A549 (cell line): ENCODE data around the gene ECHDC1. TPM values are rescaled to one million over a fixed set of nuclear protein-coding genes. Genes with fewer than 3 reads are reported as not detected.

ENCODE experiments used
- ATAC-seq, 2 experiments: fragments of 200-7000 bp in 1 of 2; fragments of >200 bp in 1 of 2; cut with Nextera tagmentation in 1 of 2; cut with Tn5 transposase in 1 of 2; 3 replicates each; pipeline versions ENCODE4 v1.8.0 to v1.9.1; 2018 to 2020; ENCODE audit warnings: mild to moderate bottlenecking in 1 of 2, moderate library complexity in 1 of 2
- CTCF ChIA-PET: fragments of 300-600 bp; sonication (Branson Sonifier 250); formaldehyde crosslinking; extraction: SDS; loops from one replicate; lab custom pipeline; 2021; ENCODE audit warnings: antibody characterized with exemption, inconsistent platforms; lab: Yijun Ruan, JAX
- POLR2A ChIA-PET: fragments of 350-600 bp; formaldehyde crosslinking; extraction: SDS; loops from one replicate; lab custom pipeline; 2021; ENCODE audit warnings: antibody characterized with exemption, inconsistent platforms; lab: Yijun Ruan, JAX
- DNase-seq, 2 experiments: peaks; one replicate each; pipeline versions ENCODE4 v3.0.0 to v3.0.0-alpha.2; 2011 to 2016; ENCODE audit warnings: low read depth in 1 of 2, low spot score in 1 of 2
- FAIRE-seq: peaks from 2 replicates; lab custom pipeline; 2011; peaks lifted over from hg19 to GRCh38; lab: Jason Lieb, UNC
- H3K27ac ChIP-seq, 2 experiments: fragments of >200 bp; sonication (Bioruptor Twin); formaldehyde crosslinking; 3 replicates each; pipeline ENCODE4 v1.5.1; 2016 to 2017
- H3K4me1 ChIP-seq: fragments of >200 bp; sonication (Bioruptor Twin); formaldehyde crosslinking; 3 replicates; pipeline ENCODE4 v1.6.1; 2016
- H3K4me2 ChIP-seq: fragments of >200 bp; sonication (Bioruptor Twin); formaldehyde crosslinking; 3 replicates; pipeline ENCODE4 v1.6.1; 2016
- H3K4me3 ChIP-seq: fragments of >200 bp; sonication (Bioruptor Twin); formaldehyde crosslinking; 3 replicates; pipeline ENCODE4 v1.5.1; 2016
- H3K9me3 ChIP-seq: fragments of >200 bp; sonication (Bioruptor Twin); formaldehyde crosslinking; 3 replicates; pipeline ENCODE4 v1.6.1; 2016
- BHLHE40 ChIP-seq: IDR thresholded peaks from 2 replicates; pipeline ENCODE4 v1.6.1; 2012; ENCODE audit warnings: low read depth, low read length, inconsistent platforms
- CBX2 ChIP-seq: fragments of 200-600 bp; sonication (generic); IDR thresholded peaks from 2 replicates; pipeline ENCODE4 v1.6.1; 2016; ENCODE audit warnings: low read depth, mild to moderate bottlenecking, borderline replicate concordance
- CEBPB ChIP-seq, 2 experiments: fragments of >200 bp in 1 of 2; sonication (Bioruptor Twin) in 1 of 2; formaldehyde crosslinking in 1 of 2; IDR thresholded peaks; 2 replicates each; pipeline ENCODE4 v1.6.1; 2012 to 2016
- CHD2 ChIP-seq: fragments of 150-350 bp; IDR thresholded peaks from 2 replicates; pipeline ENCODE4 v1.6.1; 2014; ENCODE audit warnings: low read length; ENCODE audit not compliant: partially characterized antibody
- CHD4 ChIP-seq: fragments of 200-600 bp; sonication (generic); IDR thresholded peaks from 2 replicates; pipeline ENCODE4 v1.6.1; 2016; ENCODE audit warnings: antibody characterized with exemption, mild to moderate bottlenecking, borderline replicate concordance
- E2F6 ChIP-seq: IDR thresholded peaks from 2 replicates; pipeline ENCODE4 v1.6.1; 2012; ENCODE audit warnings: low read depth, borderline replicate concordance
- EHF ChIP-seq: fragments of 250-450 bp; sonication (Bioruptor Pico); IDR thresholded peaks from 2 replicates; pipeline ENCODE4 v1.5.0; 2020; ENCODE audit warnings: mild to moderate bottlenecking
- ESRRA ChIP-seq: fragments of 150-350 bp; IDR thresholded peaks from 2 replicates; pipeline ENCODE4 v1.6.1; 2014; ENCODE audit warnings: mild to moderate bottlenecking, low read length, borderline replicate concordance
- FOSB ChIP-seq: fragments of 250-450 bp; sonication (Bioruptor Pico); IDR thresholded peaks from 2 replicates; pipeline ENCODE4 v1.5.0; 2020; ENCODE audit warnings: mild to moderate bottlenecking, moderate library complexity
- FOSL2 ChIP-seq, 2 experiments: fragments of 450-650 bp in 1 of 2; fragments of >200 bp in 1 of 2; sonication (Bioruptor Twin) in 1 of 2; formaldehyde crosslinking; IDR thresholded peaks; 2 replicates each; pipeline versions ENCODE4 v1.5.0 to v1.6.1; 2016 to 2020; ENCODE audit warnings: mild to moderate bottlenecking in 1 of 2, moderate library complexity in 1 of 2
- FOXS1 ChIP-seq: fragments of 250-450 bp; sonication (Bioruptor Pico); IDR thresholded peaks from 2 replicates; pipeline ENCODE4 v1.5.0; 2020; ENCODE audit warnings: mild to moderate bottlenecking, moderate library complexity
- GATA3 ChIP-seq: IDR thresholded peaks from 2 replicates; pipeline ENCODE4 v1.6.1; 2012; ENCODE audit warnings: borderline replicate concordance
- HEYL ChIP-seq: fragments of 250-450 bp; sonication (Bioruptor Pico); IDR thresholded peaks from 2 replicates; pipeline ENCODE4 v1.8.0; 2021; ENCODE audit warnings: mild to moderate bottlenecking, moderate library complexity
- HOXB5 ChIP-seq: fragments of 250-450 bp; sonication (Bioruptor Pico); IDR thresholded peaks from 2 replicates; pipeline ENCODE4 v1.5.0; 2020; ENCODE audit warnings: mild to moderate bottlenecking, moderate library complexity
- JUN ChIP-seq, 2 experiments: fragments of >200 bp; sonication (Bioruptor Twin); formaldehyde crosslinking; IDR thresholded peaks; 2 replicates in 1 of 2; 3 replicates in 1 of 2; pipeline ENCODE4 v1.6.1; 2016 to 2017
- JUNB ChIP-seq: fragments of >200 bp; sonication (Bioruptor Twin); formaldehyde crosslinking; IDR thresholded peaks from 2 replicates; pipeline ENCODE4 v1.6.1; 2016
- KDM1A ChIP-seq: fragments of 200-600 bp; sonication (generic); IDR thresholded peaks from 2 replicates; pipeline ENCODE4 v1.6.1; 2016; ENCODE audit warnings: low read depth, mild to moderate bottlenecking
- KDM5A ChIP-seq: fragments of 200-600 bp; sonication (generic); IDR thresholded peaks from 2 replicates; pipeline ENCODE4 v1.6.1; 2016; ENCODE audit warnings: antibody characterized with exemption, mild to moderate bottlenecking
- MAFK ChIP-seq: fragments of 450-650 bp; IDR thresholded peaks from 2 replicates; pipeline ENCODE4 v1.6.1; 2014; ENCODE audit not compliant: partially characterized antibody
- MAZ ChIP-seq: fragments of 150-350 bp; IDR thresholded peaks from 2 replicates; pipeline ENCODE4 v1.6.1; 2014; ENCODE audit warnings: antibody characterized with exemption, low read depth, low read length, borderline replicate concordance
- MYC ChIP-seq: IDR thresholded peaks from 2 replicates; pipeline ENCODE4 v1.6.1; 2012; ENCODE audit warnings: mild to moderate bottlenecking, inconsistent platforms, low read length, improper control_type of control experiment, borderline replicate concordance
- PHF8 ChIP-seq: fragments of 200-600 bp; sonication (generic); IDR thresholded peaks from 2 replicates; pipeline ENCODE4 v1.6.1; 2016; ENCODE audit warnings: low read depth, mild to moderate bottlenecking, antibody characterized with exemption, moderate library complexity, borderline replicate concordance
- POLR2AphosphoS2 ChIP-seq: conservative IDR thresholded peaks from 2 replicates; pipeline ENCODE4 v1.6.1; 2012; ENCODE audit warnings: low read length, improper control_type of control experiment, inconsistent platforms
- RAD21 ChIP-seq, 2 experiments: fragments of >200 bp in 1 of 2; sonication (Bioruptor Twin) in 1 of 2; formaldehyde crosslinking in 1 of 2; IDR thresholded peaks in 1 of 2; conservative IDR thresholded peaks in 1 of 2; 2 replicates in 1 of 2; 3 replicates in 1 of 2; pipeline ENCODE4 v1.6.1; 2012 to 2018; ENCODE audit warnings: inconsistent platforms in 1 of 2
- RCOR1 ChIP-seq: fragments of 150-350 bp; IDR thresholded peaks from 2 replicates; pipeline ENCODE4 v1.6.1; 2014; ENCODE audit warnings: antibody characterized with exemption, low read length, low read depth
- RFX5 ChIP-seq: fragments of 450-650 bp; IDR thresholded peaks from 2 replicates; pipeline ENCODE4 v1.7.1; 2014; ENCODE audit warnings: antibody characterized with exemption, mild to moderate bottlenecking, moderate library complexity
- RNF2 ChIP-seq: fragments of 200-600 bp; sonication (generic); IDR thresholded peaks from 2 replicates; pipeline ENCODE4 v1.6.1; 2016; ENCODE audit warnings: low read depth, mild to moderate bottlenecking, antibody characterized with exemption, moderate library complexity, borderline replicate concordance
- SMC3 ChIP-seq: fragments of >200 bp; sonication (Bioruptor Twin); formaldehyde crosslinking; IDR thresholded peaks from 3 replicates; pipeline ENCODE4 v1.6.1; 2018; ENCODE audit warnings: inconsistent platforms
- SREBF2 ChIP-seq: fragments of 450-650 bp; IDR thresholded peaks from 2 replicates; pipeline ENCODE4 v1.6.1; 2014; ENCODE audit warnings: mild to moderate bottlenecking, moderate library complexity
- TFCP2L1 ChIP-seq: fragments of 250-450 bp; sonication (Bioruptor Pico); IDR thresholded peaks from 2 replicates; pipeline ENCODE4 v1.5.0; 2021; ENCODE audit warnings: mild to moderate bottlenecking
- TP53 ChIP-seq: fragments of 250-450 bp; sonication (Bioruptor Pico); IDR thresholded peaks from 2 replicates; pipeline ENCODE4 v1.5.0; 2021; ENCODE audit warnings: mild to moderate bottlenecking, moderate library complexity
- ZC3H11A ChIP-seq: fragments of 450-650 bp; IDR thresholded peaks from 2 replicates; pipeline ENCODE4 v1.6.1; 2014; ENCODE audit warnings: antibody characterized with exemption, mild to moderate bottlenecking
- ZFP36 ChIP-seq: fragments of 450-650 bp; IDR thresholded peaks from 2 replicates; pipeline ENCODE4 v1.6.1; 2014; ENCODE audit warnings: borderline replicate concordance; ENCODE audit not compliant: partially characterized antibody
- ZNF302 ChIP-seq: fragments of 250-450 bp; sonication (Bioruptor Pico); IDR thresholded peaks from 2 replicates; pipeline ENCODE4 v1.9.0; 2021; ENCODE audit warnings: inconsistent platforms, mild to moderate bottlenecking, moderate library complexity
- WGBS: methylation state at CpG from one replicate; pipeline ENCODE4 v1.1.6; 2017; ENCODE audit errors: missing lambda C conversion rate; 5-methylcytosine and 5-hydroxymethylcytosine counted together
- polyA plus RNA-seq, 4 experiments: library from polyadenylated mRNA; depleted of rRNA in 3 of 4; stranded (reverse); fragments of >200 nt; fragmentation: RNase III in 1 of 4; extraction: RNeasy Plus Mini Kit Qiagen cat#74134 plus additional on column Dnase treatment in 1 of 4; gene quantifications; 2 replicates in 3 of 4; 3 replicates in 1 of 4; pipeline ENCODE4 v1.2.3, GENCODE V29; 2011 to 2017
- TF ChIP-seq, protein P1 (sequence below): fragments of 250-450 bp; sonication (Bioruptor Pico); IDR thresholded peaks from 2 replicates; pipeline ENCODE4 v1.5.0; 2021; ENCODE audit warnings: mild to moderate bottlenecking, moderate library complexity, borderline replicate concordance
- TF ChIP-seq, protein P2 (sequence below): fragments of 450-650 bp; IDR thresholded peaks from 2 replicates; pipeline ENCODE4 v1.6.1; 2014; ENCODE audit warnings: antibody characterized with exemption
- TF ChIP-seq, protein P3 (sequence below): IDR thresholded peaks from 2 replicates; pipeline ENCODE4 v1.6.1; 2012
- TF ChIP-seq, protein P4 (sequence below): fragments of >200 bp; sonication (Bioruptor Twin); formaldehyde crosslinking; IDR thresholded peaks from 2 replicates; pipeline ENCODE4 v1.6.1; 2016

ECHDC1 gene
- polyA plus RNA-seq, 2 of the 4 experiments (the other 2 are of a cell fraction): 53.4 to 64.3 TPM

DNA sequence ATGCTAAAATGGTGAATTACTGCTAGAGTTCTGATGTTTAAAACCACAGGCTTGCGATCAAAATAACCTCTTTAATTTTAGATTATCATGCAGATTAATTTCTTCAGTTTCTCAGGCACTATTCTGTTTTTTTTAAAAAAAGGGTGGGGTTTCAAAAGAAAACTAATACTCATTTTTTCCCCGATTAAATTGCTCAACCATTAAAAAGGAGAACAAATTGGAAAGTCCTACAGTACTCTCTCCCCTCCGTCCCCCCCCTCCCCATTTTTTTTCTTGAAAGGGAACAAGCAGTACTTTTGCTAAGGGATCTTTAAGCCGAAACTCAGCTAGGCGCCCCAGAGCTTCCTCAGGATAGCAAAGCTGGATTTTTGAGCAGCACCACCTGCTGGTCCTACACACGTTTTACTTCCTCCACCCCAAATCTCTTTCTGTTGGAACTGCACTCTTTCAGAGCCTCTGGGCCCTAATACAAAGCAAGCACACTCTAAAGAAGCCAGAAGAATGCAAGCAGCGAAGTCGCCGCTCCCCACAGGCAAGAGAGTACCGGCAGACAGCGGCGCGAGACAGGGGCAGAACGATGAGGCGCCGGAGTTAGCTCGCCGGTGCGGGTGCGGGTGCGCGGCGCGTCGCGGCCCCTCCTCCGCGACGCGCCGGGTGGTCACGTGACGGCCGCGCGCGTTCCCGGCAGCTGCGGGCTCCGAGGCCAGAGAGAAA is 77.1 kb downstream of the ECHDC1 start, which contains the start of gene RNF146:
TSS of gene RNF146 (plus strand) at position 687 of the 714 bp plus-strand sequence. CDS start 13,475 bp downstream, outside the sequence.
- peak; percentile 79 for FAIRE-seq
- CTCF ChIA-PET: interaction anchor here (0.6 to 2.0 kb wide), 20 partner anchors 9 to 1955 kb away, joined by 3 to 9 read pairs (median 4); partner anchors contain the start of gene TRMT11
- TF ChIP-seq ZFP36 (no peak), RCOR1 (no peak), BHLHE40 (0 out of 2 replicates have a peak, but pooled peaks have one; percentile 22), KDM5A (peak; percentile 67), TP53 (CRISPR knock-in tag) (no peak), EHF (no peak), JUN (IDR thresholded peaks at IDR 0.05) (peak in 1 of 2 experiments; percentile 60; a peak in 2 of 5 replicates), ESRRA (no peak), HOXB5 (CRISPR knock-in tag) (no peak), PHF8 (no peak), CHD2 (no peak), TFCP2L1 (CRISPR knock-in tag) (no peak), E2F6 (no peak), SMC3 (peak; percentile 63), KDM1A (no peak), SREBF2 (no peak), FOXS1 (no peak), CBX2 (no peak), FOSL2 (IDR thresholded peaks at IDR 0.05) (no peak), FOSL2 (CRISPR knock-in tag; IDR thresholded peaks at IDR 0.05) (no peak), CEBPB (IDR thresholded peaks at IDR 0.05) (no peak), CHD4 (no peak), FOSB (CRISPR knock-in tag) (no peak), JUNB (no peak), RFX5 (no peak), ZC3H11A (no peak), MYC (no peak), GATA3 (no peak), MAFK (no peak), HEYL (CRISPR knock-in tag) (no peak), ZNF302 (CRISPR knock-in tag) (no peak), POLR2AphosphoS2 (no peak), RNF2 (no peak), MAZ (no peak), RAD21 (conservative IDR thresholded peaks at IDR 0.05 in 1 of 2, IDR thresholded peaks at IDR 0.05 in 1 of 2) (peak; percentile 51 to 59)
- TF ChIP-seq, protein P1, sequence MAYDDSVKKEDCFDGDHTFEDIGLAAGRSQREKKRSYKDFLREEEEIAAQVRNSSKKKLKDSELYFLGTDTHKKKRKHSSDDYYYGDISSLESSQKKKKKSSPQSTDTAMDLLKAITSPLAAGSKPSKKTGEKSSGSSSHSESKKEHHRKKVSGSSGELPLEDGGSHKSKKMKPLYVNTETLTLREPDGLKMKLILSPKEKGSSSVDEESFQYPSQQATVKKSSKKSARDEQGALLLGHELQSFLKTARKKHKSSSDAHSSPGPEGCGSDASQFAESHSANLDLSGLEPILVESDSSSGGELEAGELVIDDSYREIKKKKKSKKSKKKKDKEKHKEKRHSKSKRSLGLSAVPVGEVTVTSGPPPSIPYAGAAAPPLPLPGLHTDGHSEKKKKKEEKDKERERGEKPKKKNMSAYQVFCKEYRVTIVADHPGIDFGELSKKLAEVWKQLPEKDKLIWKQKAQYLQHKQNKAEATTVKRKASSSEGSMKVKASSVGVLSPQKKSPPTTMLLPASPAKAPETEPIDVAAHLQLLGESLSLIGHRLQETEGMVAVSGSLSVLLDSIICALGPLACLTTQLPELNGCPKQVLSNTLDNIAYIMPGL: no peak
- TF ChIP-seq, protein P2, sequence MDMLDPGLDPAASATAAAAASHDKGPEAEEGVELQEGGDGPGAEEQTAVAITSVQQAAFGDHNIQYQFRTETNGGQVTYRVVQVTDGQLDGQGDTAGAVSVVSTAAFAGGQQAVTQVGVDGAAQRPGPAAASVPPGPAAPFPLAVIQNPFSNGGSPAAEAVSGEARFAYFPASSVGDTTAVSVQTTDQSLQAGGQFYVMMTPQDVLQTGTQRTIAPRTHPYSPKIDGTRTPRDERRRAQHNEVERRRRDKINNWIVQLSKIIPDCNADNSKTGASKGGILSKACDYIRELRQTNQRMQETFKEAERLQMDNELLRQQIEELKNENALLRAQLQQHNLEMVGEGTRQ: peak; percentile 72
- TF ChIP-seq, protein P3, sequence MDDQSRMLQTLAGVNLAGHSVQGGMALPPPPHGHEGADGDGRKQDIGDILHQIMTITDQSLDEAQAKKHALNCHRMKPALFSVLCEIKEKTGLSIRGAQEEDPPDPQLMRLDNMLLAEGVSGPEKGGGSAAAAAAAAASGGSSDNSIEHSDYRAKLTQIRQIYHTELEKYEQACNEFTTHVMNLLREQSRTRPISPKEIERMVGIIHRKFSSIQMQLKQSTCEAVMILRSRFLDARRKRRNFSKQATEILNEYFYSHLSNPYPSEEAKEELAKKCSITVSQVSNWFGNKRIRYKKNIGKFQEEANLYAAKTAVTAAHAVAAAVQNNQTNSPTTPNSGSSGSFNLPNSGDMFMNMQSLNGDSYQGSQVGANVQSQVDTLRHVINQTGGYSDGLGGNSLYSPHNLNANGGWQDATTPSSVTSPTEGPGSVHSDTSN: no peak
- TF ChIP-seq, protein P4, sequence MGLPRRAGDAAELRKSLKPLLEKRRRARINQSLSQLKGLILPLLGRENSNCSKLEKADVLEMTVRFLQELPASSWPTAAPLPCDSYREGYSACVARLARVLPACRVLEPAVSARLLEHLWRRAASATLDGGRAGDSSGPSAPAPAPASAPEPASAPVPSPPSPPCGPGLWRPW: no peak

More for the DNA sequence above, 77.1 kb downstream of the ECHDC1 start, which contains the start of gene RNF146:
- Histone ChIP-seq H3K4me1 (peaks cover 15% of the 10 kb centered on the region), H3K27ac (peak within 1 kb of the TSS; percentile 86 to 100), H3K4me2 (peak within 1 kb of the TSS; percentile 90), H3K4me3 (peak within 1 kb of the TSS; percentile 66), H3K9me3 (no peaks in the 10 kb centered on the region)
- POLR2A ChIA-PET: interaction anchor here (0.8 to 1.5 kb wide), 9 partner anchors 9 to 1269 kb away, joined by 3 to 8 read pairs (median 4); partner anchors contain the start of genes ECHDC1, MTCL3 and RSPO3
- DNase-seq (peak; percentile 65 to 81), ATAC-seq (peak; percentile 90)
- WGBS: 0% methylated on average over 9 of the region's 40 CpGs
